Measurements from ENCODE around the gene ETF1.

ETF1 gene

DNA sequence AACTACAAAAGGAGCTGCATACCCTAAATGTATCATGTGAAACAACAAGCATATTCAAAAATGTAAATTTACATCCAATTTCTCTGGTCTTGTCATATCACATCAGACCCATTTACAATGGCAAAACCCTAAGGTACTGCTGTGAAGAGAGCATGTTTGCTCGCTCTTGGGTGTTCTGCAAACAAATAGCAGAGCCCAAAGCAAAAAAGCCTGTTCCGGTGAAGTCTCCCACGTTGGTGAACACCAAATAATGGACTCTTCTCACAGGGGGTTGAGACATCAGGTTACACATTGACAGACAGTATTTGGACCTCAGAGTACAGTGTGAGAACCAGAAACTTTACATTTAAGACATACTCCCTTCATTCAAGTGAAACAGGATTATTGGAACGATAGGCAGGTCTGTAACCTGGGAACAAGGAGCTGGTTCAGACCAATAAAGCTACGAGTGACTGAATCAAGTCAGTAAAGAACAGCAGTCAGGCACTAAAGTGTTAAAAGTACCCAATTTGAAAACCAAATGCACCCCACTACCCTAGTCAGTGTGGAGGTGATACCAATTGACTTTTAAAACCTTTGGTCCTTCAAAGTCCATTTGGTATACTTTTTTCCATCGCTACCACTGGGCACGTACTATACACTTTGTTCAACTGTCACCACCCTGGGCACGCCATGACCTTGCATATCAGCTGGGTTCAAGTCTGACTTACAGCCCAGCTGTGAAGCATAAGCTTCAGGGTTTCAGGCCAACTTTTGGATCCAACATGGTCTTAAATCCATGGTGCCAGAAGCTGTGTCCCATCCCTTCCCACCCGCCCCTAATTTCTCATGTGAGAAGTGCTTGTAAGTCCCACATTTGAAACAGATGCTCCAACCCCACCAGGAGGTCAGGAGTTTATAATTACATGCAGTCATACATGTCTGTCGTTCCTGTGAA, 36.4 kb downstream of the ETF1 start:
- no peaks in the 10 kb centered on the region for H3K27me3 ChIP-seq (ENCODE audit: insufficient read depth, low read length, poor library complexity, severe bottlenecking)
- no peaks in the 10 kb centered on the region for H3K79me2 ChIP-seq (ENCODE audit: insufficient read depth, low read length)
- no peak overlapping the region for H3K9ac ChIP-seq (ENCODE audit: low read depth, low read length, poor library complexity, severe bottlenecking)
- no peaks in the 10 kb centered on the region for H3K9me3 ChIP-seq (ENCODE audit: insufficient read depth, low read depth, low read length)
- no peak overlapping the region for H2AFZ ChIP-seq (ENCODE audit: low read length)
- H3K4me1 ChIP-seq (ENCODE audit: insufficient read depth, low read length, poor library complexity, severe bottlenecking) = no peaks in the 10 kb centered on the region
- no peaks in the 10 kb centered on the region for H3K9me2 ChIP-seq (replicated peaks; ENCODE audit: low read depth, low read length)
- TF ChIP-seq, protein P1, sequence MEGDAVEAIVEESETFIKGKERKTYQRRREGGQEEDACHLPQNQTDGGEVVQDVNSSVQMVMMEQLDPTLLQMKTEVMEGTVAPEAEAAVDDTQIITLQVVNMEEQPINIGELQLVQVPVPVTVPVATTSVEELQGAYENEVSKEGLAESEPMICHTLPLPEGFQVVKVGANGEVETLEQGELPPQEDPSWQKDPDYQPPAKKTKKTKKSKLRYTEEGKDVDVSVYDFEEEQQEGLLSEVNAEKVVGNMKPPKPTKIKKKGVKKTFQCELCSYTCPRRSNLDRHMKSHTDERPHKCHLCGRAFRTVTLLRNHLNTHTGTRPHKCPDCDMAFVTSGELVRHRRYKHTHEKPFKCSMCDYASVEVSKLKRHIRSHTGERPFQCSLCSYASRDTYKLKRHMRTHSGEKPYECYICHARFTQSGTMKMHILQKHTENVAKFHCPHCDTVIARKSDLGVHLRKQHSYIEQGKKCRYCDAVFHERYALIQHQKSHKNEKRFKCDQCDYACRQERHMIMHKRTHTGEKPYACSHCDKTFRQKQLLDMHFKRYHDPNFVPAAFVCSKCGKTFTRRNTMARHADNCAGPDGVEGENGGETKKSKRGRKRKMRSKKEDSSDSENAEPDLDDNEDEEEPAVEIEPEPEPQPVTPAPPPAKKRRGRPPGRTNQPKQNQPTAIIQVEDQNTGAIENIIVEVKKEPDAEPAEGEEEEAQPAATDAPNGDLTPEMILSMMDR (conservative IDR thresholded peaks at IDR 0.05; ENCODE audit: low read length) = no peak
- no peak for TF ChIP-seq EZH2phosphoT487 (IDR thresholded peaks at IDR 0.05; ENCODE audit: borderline replicate concordance)
- H4K20me1 ChIP-seq (ENCODE audit: insufficient read depth, low read length, poor library complexity, severe bottlenecking) = no peaks in the 10 kb centered on the region
- no peak overlapping the region for H3K4me2 ChIP-seq (ENCODE audit: low read depth, low read length, poor library complexity, severe bottlenecking)
- H3F3A ChIP-seq (ENCODE audit: low read depth) = no peaks in the 10 kb centered on the region
- H3K4me3 ChIP-seq (ENCODE audit: low read length, poor library complexity, severe bottlenecking) = no peak overlapping the region
- peaks cover 51% of the 10 kb centered on the region; the same call in 1 of the 2 replicates for H3K36me3 ChIP-seq (ENCODE audit: insufficient read depth, low read length)

DNA sequence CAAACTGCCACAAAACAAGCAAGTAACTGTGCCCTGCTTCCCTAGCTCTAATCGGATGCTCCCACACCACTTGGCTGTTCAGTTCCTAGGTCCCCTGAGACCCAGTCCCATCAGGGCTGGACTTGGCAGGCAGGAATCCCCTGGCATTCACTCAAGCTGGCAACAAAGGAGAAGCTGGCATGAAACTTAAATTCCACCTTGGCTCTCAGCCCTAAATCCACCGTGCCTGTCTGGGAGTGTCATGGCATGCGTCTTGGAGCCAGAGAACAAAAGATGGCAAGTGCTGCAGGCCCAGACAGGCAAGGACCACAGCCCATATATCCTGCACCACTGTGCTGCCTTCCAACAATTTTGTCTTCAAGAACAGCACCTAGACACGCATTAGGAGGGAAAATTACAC, 38.2 kb downstream of the ETF1 start:
- TF ChIP-seq, protein P1 (conservative IDR thresholded peaks at IDR 0.05; ENCODE audit: low read length) = no peak
- no peak for TF ChIP-seq EZH2phosphoT487 (IDR thresholded peaks at IDR 0.05; ENCODE audit: borderline replicate concordance)
- H3K9ac ChIP-seq (ENCODE audit: low read depth, low read length, poor library complexity, severe bottlenecking) = no peak overlapping the region
- no peaks in the 10 kb centered on the region for H3K9me3 ChIP-seq (ENCODE audit: insufficient read depth, low read depth, low read length)
- H3F3A ChIP-seq (ENCODE audit: low read depth) = no peaks in the 10 kb centered on the region
- H3K4me2 ChIP-seq (ENCODE audit: low read depth, low read length, poor library complexity, severe bottlenecking) = no peak overlapping the region
- H3K9me2 ChIP-seq (replicated peaks; ENCODE audit: low read depth, low read length) = no peaks in the 10 kb centered on the region
- H3K27me3 ChIP-seq (ENCODE audit: insufficient read depth, low read length, poor library complexity, severe bottlenecking) = no peaks in the 10 kb centered on the region
- peaks cover 33% of the 10 kb centered on the region; the same call in 1 of the 2 replicates for H3K36me3 ChIP-seq (ENCODE audit: insufficient read depth, low read length)
- no peaks in the 10 kb centered on the region for H3K4me1 ChIP-seq (ENCODE audit: insufficient read depth, low read length, poor library complexity, severe bottlenecking)
- H4K20me1 ChIP-seq (ENCODE audit: insufficient read depth, low read length, poor library complexity, severe bottlenecking) = no peaks in the 10 kb centered on the region
- no peak overlapping the region for H3K4me3 ChIP-seq (ENCODE audit: low read length, poor library complexity, severe bottlenecking)
- no peaks in the 10 kb centered on the region for H3K79me2 ChIP-seq (ENCODE audit: insufficient read depth, low read length)
- H2AFZ ChIP-seq (ENCODE audit: low read length) = no peak overlapping the region

DNA sequence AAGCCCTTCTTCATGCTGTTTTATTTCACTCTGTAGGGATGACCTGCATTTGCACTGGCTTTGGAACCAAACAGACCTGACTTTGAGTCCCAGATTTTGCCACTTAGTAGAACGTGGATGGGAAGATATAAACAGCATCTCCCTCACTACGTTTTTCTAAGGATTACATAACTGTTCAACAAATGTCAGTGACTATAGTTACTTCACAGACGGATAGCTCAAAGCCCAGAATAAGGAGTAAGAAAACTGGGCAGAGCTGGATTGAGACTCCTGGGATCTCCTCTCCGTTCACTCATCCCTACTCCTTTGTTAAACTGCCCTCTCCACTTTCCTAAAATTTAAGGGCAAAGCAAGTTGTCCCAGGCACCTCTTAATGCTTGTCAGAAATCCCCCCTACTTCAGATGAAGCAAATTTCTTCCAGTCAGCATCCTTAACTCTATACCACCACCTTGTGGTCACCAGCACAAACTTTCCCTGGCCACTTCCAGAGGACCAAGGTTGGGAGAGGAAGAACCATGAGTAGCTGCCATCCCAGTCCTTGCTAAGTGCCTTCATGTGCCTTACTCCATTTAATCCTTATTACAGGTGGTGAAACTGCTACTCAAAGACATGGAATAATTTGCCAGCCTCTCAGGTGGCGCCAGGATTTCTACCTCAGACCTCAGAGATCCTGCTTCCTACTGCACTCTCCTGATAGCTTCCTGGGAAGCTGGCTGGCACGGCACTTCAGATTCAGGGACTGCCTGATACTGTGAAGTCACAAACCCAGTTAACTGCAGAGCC, 39.4 kb downstream of the ETF1 start:
- H4K20me1 ChIP-seq (ENCODE audit: insufficient read depth, low read length, poor library complexity, severe bottlenecking) = no peaks in the 10 kb centered on the region
- TF ChIP-seq, protein P1 (conservative IDR thresholded peaks at IDR 0.05; ENCODE audit: low read length) = peak; percentile 88
- TF ChIP-seq EZH2phosphoT487 (IDR thresholded peaks at IDR 0.05; ENCODE audit: borderline replicate concordance) = no peak

More for the DNA sequence above, 39.4 kb downstream of the ETF1 start:
- H2AFZ ChIP-seq (ENCODE audit: low read length) = no peak overlapping the region
- no peaks in the 10 kb centered on the region for H3K9me2 ChIP-seq (replicated peaks; ENCODE audit: low read depth, low read length)
- no peak overlapping the region for H3K4me3 ChIP-seq (ENCODE audit: low read length, poor library complexity, severe bottlenecking)
- H3F3A ChIP-seq (ENCODE audit: low read depth) = no peaks in the 10 kb centered on the region
- no peaks in the 10 kb centered on the region for H3K9me3 ChIP-seq (ENCODE audit: insufficient read depth, low read depth, low read length)
- H3K27me3 ChIP-seq (ENCODE audit: insufficient read depth, low read length, poor library complexity, severe bottlenecking) = no peaks in the 10 kb centered on the region
- H3K4me1 ChIP-seq (ENCODE audit: insufficient read depth, low read length, poor library complexity, severe bottlenecking) = no peaks in the 10 kb centered on the region
- H3K36me3 ChIP-seq (ENCODE audit: insufficient read depth, low read length) = peaks cover 22% of the 10 kb centered on the region; the same call in 1 of the 2 replicates
- H3K9ac ChIP-seq (ENCODE audit: low read depth, low read length, poor library complexity, severe bottlenecking) = no peak overlapping the region
- no peak overlapping the region for H3K4me2 ChIP-seq (ENCODE audit: low read depth, low read length, poor library complexity, severe bottlenecking)
- no peaks in the 10 kb centered on the region for H3K79me2 ChIP-seq (ENCODE audit: insufficient read depth, low read length)
